ENCODE data around the gene ZNF45. TPM values are rescaled to one million over a fixed set of nuclear protein-coding genes. Genes with fewer than 3 reads are reported as not detected.

ZNF45 gene
- 13.9 and 22.3 TPM in 2 replicates for total RNA-seq

GRCh38 chr19:43934985-43935708 lies at the start of gene ZNF45:
TSS of gene ZNF45 (minus strand) at chr19:43935282. CDS start at chr19:43922185, 13,097 bp downstream.

DNA sequence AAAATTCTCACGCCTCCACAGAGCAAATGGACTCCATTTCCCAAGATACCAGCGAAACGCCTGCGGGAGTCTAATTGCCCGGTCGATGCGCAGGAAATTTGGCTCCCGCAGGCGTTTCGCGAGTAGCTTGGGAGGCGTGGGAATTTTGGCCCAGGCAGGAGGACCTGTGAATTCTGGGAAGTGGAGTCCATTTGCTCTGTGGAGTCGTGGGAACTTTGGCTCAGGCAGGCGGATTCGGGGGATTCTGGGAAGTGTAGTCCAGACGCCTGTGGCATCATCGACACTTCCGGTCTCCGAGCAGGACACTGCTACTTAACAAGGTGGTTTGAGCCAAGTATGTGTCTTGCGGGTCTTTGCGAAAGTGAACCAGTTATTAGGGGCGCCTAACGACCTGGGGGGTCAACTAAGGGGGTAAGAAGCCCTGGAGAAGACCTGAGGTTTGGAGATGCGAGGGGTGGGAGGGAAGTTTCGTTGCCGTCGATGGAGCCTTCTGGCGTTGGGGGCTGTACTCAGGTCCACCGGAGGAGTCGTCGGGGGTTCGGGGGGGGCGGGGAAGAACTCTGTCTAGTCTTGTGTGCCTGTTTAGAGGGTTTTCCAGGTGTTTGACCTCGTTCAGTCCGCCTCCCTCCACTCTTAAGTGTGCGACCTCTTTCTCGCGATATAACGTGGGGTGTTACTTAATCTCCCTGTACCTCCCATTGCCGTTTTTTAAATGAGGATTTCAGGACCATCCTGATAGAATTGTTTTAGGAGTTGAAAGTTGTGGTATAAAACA lies 49.0 kb upstream of the ZNF45 start, which contains the start of gene ZNF155:
TSS of gene ZNF155 (plus strand) at position 277 of the 775 bp plus-strand sequence. CDS start 4,356 bp downstream, outside the sequence.

DNA sequence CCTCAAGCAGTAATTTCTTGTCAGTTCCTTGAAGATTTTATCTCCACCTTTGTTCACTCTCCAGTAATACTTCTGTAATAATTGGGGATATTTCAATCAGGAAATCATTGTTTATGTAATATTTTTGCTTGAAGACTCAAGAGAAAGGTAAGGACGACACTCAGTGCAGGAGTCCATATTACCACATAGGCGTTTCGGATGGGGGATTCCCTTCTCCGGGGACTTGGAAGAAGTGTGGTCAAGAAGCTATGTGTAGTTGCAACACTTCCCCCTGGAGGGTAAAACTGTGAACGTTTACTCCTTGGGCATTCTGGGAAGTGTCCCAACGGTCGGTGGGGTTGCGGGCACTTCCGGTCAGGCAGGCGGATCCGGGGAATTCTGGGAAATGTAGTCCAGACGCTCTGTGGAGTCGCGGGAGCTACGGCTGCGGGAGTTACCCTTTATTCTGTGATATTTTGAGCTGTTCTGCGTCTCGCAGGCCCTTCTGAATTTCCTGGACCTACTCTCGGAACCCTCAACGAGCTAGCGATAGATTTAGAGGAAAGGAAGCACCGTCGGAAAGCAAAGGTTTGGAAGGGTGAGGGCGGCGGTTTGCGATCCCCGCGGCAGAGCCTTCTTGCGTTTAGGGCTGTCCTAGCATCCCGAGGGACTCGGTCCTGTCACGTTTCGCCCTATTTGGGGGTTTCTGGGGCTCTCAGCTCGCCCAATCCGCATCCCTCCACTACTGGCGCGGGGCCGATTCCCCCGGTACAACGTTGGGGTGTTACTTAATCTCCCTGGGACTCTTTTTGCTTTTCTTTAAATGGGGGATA lies 16.0 kb upstream of the ZNF45 start, which contains the start of gene ZNF221:
TSS of gene ZNF221 (plus strand) at position 395 of the 812 bp plus-strand sequence. CDS start 11,499 bp downstream, outside the sequence.

GRCh38 chr19:43883864-43884263 lies 51.2 kb downstream of the ZNF45 start, which contains the start of gene ZNF404:
TSS of gene ZNF404 (minus strand) at chr19:43883964.

Small RNAs within 50 kb of the gene (small RNA-seq; reads per million reads assigned to genes)
- gene AC006213.5 = not detected

Other genes with a start within 250 kb of the ZNF45 start
- not detected in 2 replicates for gene IRGC, start 219.2 kb downstream of the ZNF45 start, total RNA-seq
- gene SMG9, start 180.3 kb downstream of the ZNF45 start, total RNA-seq = 16.5 and 16.8 TPM in 2 replicates
- gene KCNN4, start 154.3 kb downstream of the ZNF45 start, total RNA-seq = 3.9 and 6.1 TPM in 2 replicates
- 0.65 and 1.1 TPM in 2 replicates for gene LYPD5, start 132.8 kb downstream of the ZNF45 start, total RNA-seq
- 19.1 and 20.4 TPM in 2 replicates for gene ZNF283, start 108.0 kb downstream of the ZNF45 start, total RNA-seq
- gene ZNF404, start 51.3 kb downstream of the ZNF45 start, total RNA-seq = 1.3 and 5.9 TPM in 2 replicates
- gene ZNF221, start 15.9 kb upstream of the ZNF45 start, total RNA-seq = 10.5 and 15.5 TPM in 2 replicates
- 9.9 and 11.7 TPM in 2 replicates for gene ZNF155, start 48.9 kb upstream of the ZNF45 start, total RNA-seq
- 4.8 and 5.2 TPM in 2 replicates for gene ZNF230, start 67.7 kb upstream of the ZNF45 start, total RNA-seq
- 7.2 and 11.3 TPM in 2 replicates for gene ZNF222, start 90.1 kb upstream of the ZNF45 start, total RNA-seq
- gene ZNF223, start 116.8 kb upstream of the ZNF45 start, total RNA-seq = 6.4 and 7.1 TPM in 2 replicates
- 4.6 and 5.6 TPM in 2 replicates for gene ZNF284, start 136.9 kb upstream of the ZNF45 start, total RNA-seq
- gene ZNF224, start 159.1 kb upstream of the ZNF45 start, total RNA-seq = 35.7 and 37.9 TPM in 2 replicates
- gene ZNF225, start 178.1 kb upstream of the ZNF45 start, total RNA-seq = 7.1 and 10.3 TPM in 2 replicates
- 16.4 and 16.5 TPM in 2 replicates for gene ZNF234, start 206.3 kb upstream of the ZNF45 start, total RNA-seq
- 26.7 and 27.1 TPM in 2 replicates for gene ZNF226, start 229.8 kb upstream of the ZNF45 start, total RNA-seq